Endothelial cell of umbilical vein (primary cell): Measurements from ENCODE around the gene SYNDIG1. TPM values are rescaled to one million over a fixed set of nuclear protein-coding genes. Genes with fewer than 3 reads are reported as not detected.

Source experiments
- BruUV-seq: library from RNA; stranded (reverse); fragments of 400-500 nt; replicated peaks from 2 replicates; lab custom pipeline; 2021; lab: Mats Ljungman, UMichigan
- CTCF ChIA-PET: fragments of 300-600, 350-600 bp; sonication (Branson Sonifier 250); formaldehyde crosslinking; loops from one replicate; lab custom pipeline; 2021; ENCODE audit warnings: antibody characterized with exemption, inconsistent platforms; lab: Charles Lee
- POLR2A ChIA-PET: fragments of 300-600, 350-600 bp; sonication (Branson Sonifier 250); formaldehyde crosslinking; loops from one replicate; lab custom pipeline; 2021; ENCODE audit warnings: antibody characterized with exemption, inconsistent platforms; lab: Charles Lee
- DNase-seq: peaks from one replicate; pipeline ENCODE4 v3.0.0-alpha.2; 2011; ENCODE audit warnings: low read depth, low spot score
- FAIRE-seq: peaks from 2 replicates; lab custom pipeline; 2011; peaks lifted over from hg19 to GRCh38; lab: Jason Lieb, UNC
- H2AFZ ChIP-seq: 2 replicates; pipeline ENCODE4 v1.6.0; 2012; ENCODE audit warnings: low read depth, low read length, control low read depth, inconsistent platforms
- H3K27ac ChIP-seq: 2 replicates; pipeline ENCODE4 v1.5.1; 2011; ENCODE audit warnings: low read depth, mild to moderate bottlenecking, control low read depth, low read length, moderate library complexity; ENCODE audit not compliant: insufficient read depth
- H3K27me3 ChIP-seq, 2 experiments: 2 replicates each; pipeline versions ENCODE4 v1.6.0 to v1.6.1; 2011; ENCODE audit warnings: low read length in 2 of 2, mixed read lengths in 1 of 2; ENCODE audit not compliant: control insufficient read depth in 2 of 2, insufficient read depth in 2 of 2
- H3K36me3 ChIP-seq, 2 experiments: 2 replicates in 1 of 2; 3 replicates in 1 of 2; pipeline ENCODE4 v1.5.1; 2011; ENCODE audit warnings: low read length in 2 of 2, mild to moderate bottlenecking in 1 of 2, moderate library complexity in 1 of 2; ENCODE audit not compliant: control insufficient read depth in 2 of 2, insufficient read depth in 2 of 2; ENCODE audit errors: extremely low read depth in 1 of 2
- H3K4me1 ChIP-seq: 3 replicates; pipeline ENCODE4 v1.5.1; 2011; ENCODE audit warnings: mild to moderate bottlenecking, low read length; ENCODE audit not compliant: control insufficient read depth, insufficient read depth; ENCODE audit errors: extremely low read depth
- H3K4me2 ChIP-seq: 2 replicates; pipeline ENCODE4 v1.6.1; 2011; ENCODE audit warnings: low read length, control low read depth, mixed read lengths; ENCODE audit not compliant: insufficient read depth
- H3K4me3 ChIP-seq, 3 experiments: fragments of 200-600 bp in 1 of 3; sonication (generic), shearing (Covaris generic) in 1 of 3; replicated peaks in 1 of 3; 2 replicates each; pipeline ENCODE4 v1.5.1; 2011 to 2016; ENCODE audit warnings: control low read depth in 3 of 3, low read length in 3 of 3, mild to moderate bottlenecking in 2 of 3, inconsistent platforms in 1 of 3, low read depth in 1 of 3, moderate library complexity in 1 of 3; ENCODE audit not compliant: insufficient read depth in 1 of 3
- H3K79me2 ChIP-seq: 2 replicates; pipeline ENCODE4 v1.6.0; 2012; ENCODE audit warnings: low read length, inconsistent platforms; ENCODE audit not compliant: control insufficient read depth, insufficient read depth
- H3K9ac ChIP-seq: replicated peaks from 2 replicates; pipeline ENCODE3; 2011; ENCODE audit warnings: low read length, control low read depth; ENCODE audit not compliant: insufficient read depth; ENCODE audit errors: extremely low read depth
- H3K9me1 ChIP-seq: replicated peaks from 3 replicates; pipeline ENCODE4 v1.6.0; 2011; ENCODE audit warnings: mild to moderate bottlenecking, low read length; ENCODE audit not compliant: control insufficient read depth, insufficient read depth; ENCODE audit errors: extremely low read depth
- H3K9me3 ChIP-seq: replicated peaks from 2 replicates; pipeline ENCODE4 v1.5.1; 2012; ENCODE audit warnings: low read length, inconsistent platforms; ENCODE audit not compliant: control insufficient read depth, insufficient read depth
- H4K20me1 ChIP-seq: replicated peaks from 2 replicates; pipeline ENCODE3; 2011; ENCODE audit warnings: mild to moderate bottlenecking, low read length; ENCODE audit not compliant: control insufficient read depth, insufficient read depth; ENCODE audit errors: extremely low read depth
- CTCF ChIP-seq, 2 donors: IDR thresholded peaks; 1 replicate in 1 of 2; 2 replicates in 1 of 2; pipeline ENCODE4 v1.5.1; 2011; ENCODE audit warnings: low read length in 2 of 2, mild to moderate bottlenecking in 2 of 2, moderate library complexity in 2 of 2, control low read depth in 1 of 2, inconsistent platforms in 1 of 2, low read depth in 1 of 2; ENCODE audit not compliant: insufficient read depth in 1 of 2; ENCODE audit errors: extremely low read depth in 1 of 2
- FOS ChIP-seq: IDR thresholded peaks from 2 replicates; pipeline ENCODE4 v1.6.1; 2011; ENCODE audit warnings: mild to moderate bottlenecking, low read length, moderate library complexity, borderline replicate concordance; ENCODE audit not compliant: insufficient read depth
- GATA2 ChIP-seq: IDR thresholded peaks from 2 replicates; pipeline ENCODE4 v1.7.0; 2011; ENCODE audit warnings: low read depth, mild to moderate bottlenecking, moderate library complexity, mixed read lengths, low read length; ENCODE audit not compliant: insufficient read length, insufficient read depth
- JUN ChIP-seq: IDR thresholded peaks from 2 replicates; pipeline ENCODE4 v1.6.1; 2011; ENCODE audit warnings: borderline replicate concordance, low read depth; ENCODE audit not compliant: insufficient read length, insufficient read depth
- MAX ChIP-seq: IDR thresholded peaks from 2 replicates; pipeline ENCODE4 v1.6.1; 2011; ENCODE audit not compliant: insufficient read depth, insufficient read length
- MYC ChIP-seq: IDR thresholded peaks from one replicate; pipeline ENCODE4 v1.6.1; 2011; ENCODE audit warnings: mild to moderate bottlenecking, low read depth, low read length
- POLR2A ChIP-seq: IDR thresholded peaks from 2 replicates; pipeline ENCODE4 v1.6.1; 2012; ENCODE audit warnings: low read depth, mild to moderate bottlenecking, control low read depth, low read length
- POLR2AphosphoS5 ChIP-seq: IDR thresholded peaks from 2 replicates; pipeline ENCODE4 v1.6.1; 2012; ENCODE audit warnings: low read depth, mild to moderate bottlenecking, control low read depth, low read length, moderate library complexity; ENCODE audit not compliant: insufficient read depth
- dilution Hi-C: fragments of 300-500 bp; cut with MboI; formaldehyde crosslinking; loops from one replicate; pipeline ENCODE4 v1.15.0; 2019; ENCODE audit warnings: low sequenced_read_pairs; ENCODE audit not compliant: extremely low pct_ligation_motif_present
- intact Hi-C: fragments of 100-400 bp; cut with micrococcal nuclease; formaldehyde crosslinking; loops from one replicate; pipeline ENCODE4 v1.10.0; 2022
- polyA plus RNA-seq, 4 experiments: library from polyadenylated mRNA; depleted of rRNA in 3 of 4; stranded (reverse) in 3 of 4; unstranded in 1 of 4; fragments of >200 nt; gene quantifications; 2 replicates each; pipeline versions ENCODE4 v1.2.1 to v1.2.3, GENCODE V29; 2011 to 2012; ENCODE audit warnings: missing spikeins in 1 of 4
- total RNA-seq: library from RNA; stranded (reverse); gene quantifications from 2 replicates; pipeline ENCODE4 v1.2.3, GENCODE V29; 2021

Gene SYNDIG1
- total and polyA plus RNA-seq, 2 donors (not counting 3 experiments of a cell fraction or from before 2014, with no cell fraction given), result not detected

- no peaks in the 10 kb centered on the region for H4K20me1 ChIP-seq
- ChIA-PET CTCF (no interaction called here), POLR2A (no interaction called here)
- BruUV-seq, result no TSS peak
- no peaks in the 10 kb centered on the region for H3K9me1 ChIP-seq
- no peaks in the 10 kb centered on the region for H3K27me3 ChIP-seq
- dilution Hi-C loops (no loop called here), intact Hi-C loops (no loop called here)
- no peak overlapping the region for H3K4me2 ChIP-seq
- H3K27ac ChIP-seq, result no peak overlapping the region
- H3K9ac ChIP-seq, result no peak overlapping the region
- FAIRE-seq (no peak), DNase-seq (no peak)
- H2AFZ ChIP-seq, result no peak overlapping the region
- no peaks in the 10 kb centered on the region for H3K4me1 ChIP-seq
- TF ChIP-seq FOS (no peak), POLR2AphosphoS5 (no peak), CTCF (IDR thresholded peaks at IDR 0.05; ENCODE audit: extremely low read depth in 1 of 2, insufficient read depth in 1 of 2, low read depth in 1 of 2, low read length in 2 of 2) (no peak), POLR2A (no peak), MAX (no peak), MYC (no peak), JUN (no peak), GATA2 (no peak)
- H3K9me3 ChIP-seq, result peaks cover 5% of the 10 kb centered on the region
- H3K79me2 ChIP-seq, result no peaks in the 10 kb centered on the region
- no peak overlapping the region for H3K4me3 ChIP-seq
- H3K36me3 ChIP-seq, result no peaks in the 10 kb centered on the region
These were observed 97.2 kb downstream of the SYNDIG1 start for GRCh38 chr20:24566656-24567055.
